ENCODE data around the gene TFEC. TPM values are rescaled to one million over a fixed set of nuclear protein-coding genes. Genes with fewer than 3 reads are reported as not detected.

TFEC gene
- total RNA-seq, 1 experiment from 2014 or later: 0.12 TPM

- ATAC-seq: no peak
- Histone ChIP-seq H3K4me3 (replicated peaks in 1 of 2; ENCODE audit: low read depth in 1 of 2, low read length in 2 of 2) (no peak overlapping the region), H3K9me3 (ENCODE audit: control insufficient read depth in 1 of 2, insufficient read depth in 1 of 2, low read depth in 1 of 2, low read length in 2 of 2) (no peaks in the 10 kb centered on the region), H3K9me2 (ENCODE audit: insufficient read depth) (no peaks in the 10 kb centered on the region), H2AFZ (ENCODE audit: low read depth, low read length, poor library complexity, severe bottlenecking) (no peak overlapping the region), H3K9ac (ENCODE audit: low read length) (no peak overlapping the region), H4K20me1 (ENCODE audit: insufficient read depth) (no peaks in the 10 kb centered on the region), H3K4me2 (ENCODE audit: low read length) (no peak overlapping the region), H3K4me1 (ENCODE audit: control insufficient read depth in 1 of 2, insufficient read depth in 2 of 2, low read length in 2 of 2) (no peaks in the 10 kb centered on the region), H3K27ac (ENCODE audit: low read depth, low read length) (no peak overlapping the region), H3K27me3 (ENCODE audit: insufficient read depth, low read length) (no peaks in the 10 kb centered on the region), H3K79me2 (ENCODE audit: insufficient read depth, low read length) (no peaks in the 10 kb centered on the region), H3K36me3 (ENCODE audit: control insufficient read depth in 1 of 2, insufficient read depth in 2 of 2, low read length in 2 of 2) (no peaks in the 10 kb centered on the region)
- TF ChIP-seq JUND (IDR thresholded peaks at IDR 0.05) (no peak), RAD21 (IDR thresholded peaks at IDR 0.05; ENCODE audit: low read depth) (no peak), POLR2AphosphoS5 (IDR thresholded peaks at IDR 0.05; ENCODE audit: low read depth, low read length) (no peak), EZH2phosphoT487 (IDR thresholded peaks at IDR 0.05; ENCODE audit: borderline replicate concordance) (no peak), POLR2A (IDR thresholded peaks at IDR 0.05; ENCODE audit: borderline replicate concordance, extremely low read depth, insufficient read depth, insufficient read length) (no peak), ZFX (IDR thresholded peaks at IDR 0.05) (no peak), FOSL1 (IDR thresholded peaks at IDR 0.05; ENCODE audit: low read depth) (no peak), YY1 (IDR thresholded peaks at IDR 0.05; ENCODE audit: extremely low read depth, insufficient replicate concordance, low read depth, low read length) (no peak), SRF (IDR thresholded peaks at IDR 0.05; ENCODE audit: low read depth) (no peak), TCF7L2 (IDR thresholded peaks at IDR 0.05; ENCODE audit: borderline replicate concordance, extremely low read depth, insufficient read depth, insufficient read length) (no peak), ELF1 (IDR thresholded peaks at IDR 0.05; ENCODE audit: borderline replicate concordance, low read depth) (no peak), CEBPB (IDR thresholded peaks at IDR 0.05; ENCODE audit: low read depth) (no peak), ZNF274 (IDR thresholded peaks at IDR 0.05; ENCODE audit: low read depth, low read length) (no peak), EGR1 (IDR thresholded peaks at IDR 0.05; ENCODE audit: low read depth) (no peak), ZBTB33 (IDR thresholded peaks at IDR 0.05; ENCODE audit: extremely low read depth, insufficient replicate concordance, low read length) (no peak), SP1 (IDR thresholded peaks at IDR 0.05; ENCODE audit: low read depth) (no peak)
- TF ChIP-seq, protein P1, sequence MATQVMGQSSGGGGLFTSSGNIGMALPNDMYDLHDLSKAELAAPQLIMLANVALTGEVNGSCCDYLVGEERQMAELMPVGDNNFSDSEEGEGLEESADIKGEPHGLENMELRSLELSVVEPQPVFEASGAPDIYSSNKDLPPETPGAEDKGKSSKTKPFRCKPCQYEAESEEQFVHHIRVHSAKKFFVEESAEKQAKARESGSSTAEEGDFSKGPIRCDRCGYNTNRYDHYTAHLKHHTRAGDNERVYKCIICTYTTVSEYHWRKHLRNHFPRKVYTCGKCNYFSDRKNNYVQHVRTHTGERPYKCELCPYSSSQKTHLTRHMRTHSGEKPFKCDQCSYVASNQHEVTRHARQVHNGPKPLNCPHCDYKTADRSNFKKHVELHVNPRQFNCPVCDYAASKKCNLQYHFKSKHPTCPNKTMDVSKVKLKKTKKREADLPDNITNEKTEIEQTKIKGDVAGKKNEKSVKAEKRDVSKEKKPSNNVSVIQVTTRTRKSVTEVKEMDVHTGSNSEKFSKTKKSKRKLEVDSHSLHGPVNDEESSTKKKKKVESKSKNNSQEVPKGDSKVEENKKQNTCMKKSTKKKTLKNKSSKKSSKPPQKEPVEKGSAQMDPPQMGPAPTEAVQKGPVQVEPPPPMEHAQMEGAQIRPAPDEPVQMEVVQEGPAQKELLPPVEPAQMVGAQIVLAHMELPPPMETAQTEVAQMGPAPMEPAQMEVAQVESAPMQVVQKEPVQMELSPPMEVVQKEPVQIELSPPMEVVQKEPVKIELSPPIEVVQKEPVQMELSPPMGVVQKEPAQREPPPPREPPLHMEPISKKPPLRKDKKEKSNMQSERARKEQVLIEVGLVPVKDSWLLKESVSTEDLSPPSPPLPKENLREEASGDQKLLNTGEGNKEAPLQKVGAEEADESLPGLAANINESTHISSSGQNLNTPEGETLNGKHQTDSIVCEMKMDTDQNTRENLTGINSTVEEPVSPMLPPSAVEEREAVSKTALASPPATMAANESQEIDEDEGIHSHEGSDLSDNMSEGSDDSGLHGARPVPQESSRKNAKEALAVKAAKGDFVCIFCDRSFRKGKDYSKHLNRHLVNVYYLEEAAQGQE (IDR thresholded peaks at IDR 0.05; ENCODE audit: low read depth): no peak
- TF ChIP-seq, protein P2, sequence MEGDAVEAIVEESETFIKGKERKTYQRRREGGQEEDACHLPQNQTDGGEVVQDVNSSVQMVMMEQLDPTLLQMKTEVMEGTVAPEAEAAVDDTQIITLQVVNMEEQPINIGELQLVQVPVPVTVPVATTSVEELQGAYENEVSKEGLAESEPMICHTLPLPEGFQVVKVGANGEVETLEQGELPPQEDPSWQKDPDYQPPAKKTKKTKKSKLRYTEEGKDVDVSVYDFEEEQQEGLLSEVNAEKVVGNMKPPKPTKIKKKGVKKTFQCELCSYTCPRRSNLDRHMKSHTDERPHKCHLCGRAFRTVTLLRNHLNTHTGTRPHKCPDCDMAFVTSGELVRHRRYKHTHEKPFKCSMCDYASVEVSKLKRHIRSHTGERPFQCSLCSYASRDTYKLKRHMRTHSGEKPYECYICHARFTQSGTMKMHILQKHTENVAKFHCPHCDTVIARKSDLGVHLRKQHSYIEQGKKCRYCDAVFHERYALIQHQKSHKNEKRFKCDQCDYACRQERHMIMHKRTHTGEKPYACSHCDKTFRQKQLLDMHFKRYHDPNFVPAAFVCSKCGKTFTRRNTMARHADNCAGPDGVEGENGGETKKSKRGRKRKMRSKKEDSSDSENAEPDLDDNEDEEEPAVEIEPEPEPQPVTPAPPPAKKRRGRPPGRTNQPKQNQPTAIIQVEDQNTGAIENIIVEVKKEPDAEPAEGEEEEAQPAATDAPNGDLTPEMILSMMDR (IDR thresholded peaks at IDR 0.05 in 2 of 3, conservative IDR thresholded peaks at IDR 0.05 in 1 of 3; ENCODE audit: borderline replicate concordance in 1 of 3, insufficient read depth in 1 of 3, low read depth in 2 of 3, low read length in 2 of 3): no peak
- TF ChIP-seq, protein P3, sequence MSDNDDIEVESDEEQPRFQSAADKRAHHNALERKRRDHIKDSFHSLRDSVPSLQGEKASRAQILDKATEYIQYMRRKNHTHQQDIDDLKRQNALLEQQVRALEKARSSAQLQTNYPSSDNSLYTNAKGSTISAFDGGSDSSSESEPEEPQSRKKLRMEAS (IDR thresholded peaks at IDR 0.05): no peak
- TF ChIP-seq, protein P4, sequence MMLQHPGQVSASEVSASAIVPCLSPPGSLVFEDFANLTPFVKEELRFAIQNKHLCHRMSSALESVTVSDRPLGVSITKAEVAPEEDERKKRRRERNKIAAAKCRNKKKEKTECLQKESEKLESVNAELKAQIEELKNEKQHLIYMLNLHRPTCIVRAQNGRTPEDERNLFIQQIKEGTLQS (IDR thresholded peaks at IDR 0.05): no peak
- CTCF ChIA-PET: no interaction called here
- POLR2A ChIA-PET: no interaction called here
- BruUV-seq (replicated peaks): no TSS peak
- intact Hi-C loops (cut with micrococcal nuclease): no loop called here
- RAD21 ChIA-PET (ENCODE audit: low non-redundant PET in 1 of 2, low total read pairs in 2 of 2, uncharacterized antibody in 2 of 2, unreplicated experiment in 2 of 2): no interaction called here
- DNase-seq (ENCODE audit: low read depth, low spot score): no peak
These were observed 3.8 kb upstream of the TFEC start for GRCh38 chr7:116034411-116034810.

Measured in HCT116 (cell line).